ENCODE measurements around the gene CALY.

Gene CALY

DNA sequence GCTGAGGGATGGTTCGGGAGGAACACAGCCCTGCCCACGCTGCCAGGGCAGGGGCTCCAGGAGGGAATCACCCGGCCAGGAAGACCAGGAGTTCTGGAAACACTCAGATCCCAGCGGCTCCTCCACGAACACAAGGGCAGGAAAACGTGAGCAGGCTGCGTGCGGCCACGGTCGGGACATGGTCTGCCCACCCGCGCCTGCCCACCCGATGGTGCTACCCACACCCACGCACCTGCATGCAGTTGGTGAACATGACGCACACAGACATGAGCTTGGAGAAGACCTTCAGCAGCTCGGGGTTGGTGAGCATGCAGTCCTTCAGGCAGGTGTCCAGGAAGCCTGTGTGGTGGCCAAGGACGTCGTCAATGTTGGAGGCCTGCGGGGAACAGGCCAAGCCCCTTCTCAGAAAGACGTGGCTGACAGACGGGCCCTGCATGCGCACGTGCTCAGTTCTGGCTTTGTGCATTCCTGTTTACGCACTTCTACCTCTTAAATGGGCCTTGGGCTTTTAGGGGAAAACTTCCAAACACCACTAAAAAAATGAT is 53.8 kb downstream of the CALY start:
- no peak for DNase-seq

DNA sequence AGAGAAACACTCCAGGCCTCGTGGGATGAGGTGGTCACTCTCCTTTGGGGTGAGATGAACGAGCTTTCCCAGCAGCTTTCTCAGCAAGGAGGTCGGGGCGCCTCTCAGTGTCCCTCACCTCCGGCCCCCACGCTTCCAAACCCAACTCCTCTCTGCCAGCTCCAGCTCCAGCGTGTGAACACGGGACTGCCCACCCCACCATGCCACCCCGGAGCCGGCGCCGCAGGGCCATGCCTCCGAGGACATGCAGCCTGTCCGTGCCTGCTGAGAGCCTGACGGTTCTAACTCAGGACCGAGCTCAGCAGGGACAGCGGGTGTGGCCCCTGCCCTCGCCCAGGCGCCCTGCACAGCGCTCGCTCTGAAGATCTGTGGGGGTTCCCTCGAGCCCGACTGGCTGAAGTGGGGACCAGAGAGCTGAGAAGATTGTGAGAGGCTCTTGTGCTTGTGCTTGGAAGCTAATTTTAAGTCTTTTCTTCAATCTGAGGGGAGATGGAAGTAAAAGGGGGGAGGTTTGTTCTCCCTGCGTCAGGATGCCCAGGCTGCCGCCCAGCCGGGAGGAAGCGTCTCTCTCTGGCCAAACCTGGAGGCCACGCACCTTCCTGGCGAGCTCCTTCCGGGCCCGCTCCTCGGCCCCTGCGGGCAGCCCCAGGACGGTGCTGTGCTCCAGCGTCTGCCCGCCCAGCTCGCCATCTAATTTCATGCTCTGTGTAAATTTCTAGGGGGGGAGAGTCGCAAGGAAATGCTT is 54.9 kb downstream of the CALY start:
- DNase-seq = no peak

DNA sequence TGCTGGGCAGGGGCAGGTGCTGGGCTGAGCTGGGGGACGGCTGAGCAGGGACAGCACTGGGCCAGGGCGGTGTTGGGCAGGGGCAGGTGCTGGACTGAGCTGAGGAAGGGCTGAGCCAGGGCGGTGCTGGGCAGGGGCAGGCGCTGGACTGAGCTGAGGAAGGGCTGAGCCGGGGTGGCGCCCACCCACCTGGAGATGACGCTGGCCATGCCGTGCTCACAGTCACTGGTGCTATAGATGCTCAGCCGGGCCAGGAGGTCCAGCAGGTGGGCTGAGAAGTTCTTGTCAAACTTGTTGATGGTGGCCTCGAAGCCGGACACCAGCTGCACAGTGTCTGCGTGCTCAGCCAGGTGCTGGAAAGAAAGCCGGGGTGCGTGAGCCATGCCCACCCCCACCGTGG is 55.6 kb downstream of the CALY start:
- DNase-seq = no peak

DNA sequence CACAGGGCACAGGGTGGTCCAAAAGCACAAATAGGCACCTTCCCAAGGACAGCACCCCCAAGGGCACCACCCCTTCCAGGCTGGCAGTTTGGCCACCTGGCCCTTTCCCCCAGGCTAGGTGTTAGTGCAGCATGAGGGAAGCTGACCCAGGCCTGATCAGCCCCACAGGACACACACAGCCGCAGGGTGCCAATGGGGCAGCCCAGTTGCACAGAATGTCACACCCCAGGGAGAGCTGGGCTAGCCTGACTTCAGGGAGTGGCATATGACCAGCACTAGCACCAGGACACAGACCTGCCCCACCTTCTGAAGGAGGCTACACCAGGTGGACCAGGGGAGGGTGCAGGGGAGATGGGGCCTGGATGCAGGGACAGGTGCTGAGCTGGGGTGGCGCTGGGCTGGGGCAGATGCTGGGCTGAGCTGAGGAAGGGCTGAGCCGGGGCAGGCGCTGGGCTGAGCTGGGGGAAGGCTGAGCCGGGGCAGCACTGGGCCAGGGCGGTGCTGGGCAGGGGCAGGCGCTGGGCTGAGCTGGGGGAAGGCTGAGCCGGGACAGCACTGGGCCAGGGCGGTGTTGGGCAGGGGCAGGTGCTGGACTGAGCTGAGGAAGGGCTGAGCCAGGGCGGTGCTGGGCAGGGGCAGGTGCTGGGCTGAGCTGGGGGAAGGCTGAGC is 56.2 kb downstream of the CALY start:
- DNase-seq = no peak

DNA sequence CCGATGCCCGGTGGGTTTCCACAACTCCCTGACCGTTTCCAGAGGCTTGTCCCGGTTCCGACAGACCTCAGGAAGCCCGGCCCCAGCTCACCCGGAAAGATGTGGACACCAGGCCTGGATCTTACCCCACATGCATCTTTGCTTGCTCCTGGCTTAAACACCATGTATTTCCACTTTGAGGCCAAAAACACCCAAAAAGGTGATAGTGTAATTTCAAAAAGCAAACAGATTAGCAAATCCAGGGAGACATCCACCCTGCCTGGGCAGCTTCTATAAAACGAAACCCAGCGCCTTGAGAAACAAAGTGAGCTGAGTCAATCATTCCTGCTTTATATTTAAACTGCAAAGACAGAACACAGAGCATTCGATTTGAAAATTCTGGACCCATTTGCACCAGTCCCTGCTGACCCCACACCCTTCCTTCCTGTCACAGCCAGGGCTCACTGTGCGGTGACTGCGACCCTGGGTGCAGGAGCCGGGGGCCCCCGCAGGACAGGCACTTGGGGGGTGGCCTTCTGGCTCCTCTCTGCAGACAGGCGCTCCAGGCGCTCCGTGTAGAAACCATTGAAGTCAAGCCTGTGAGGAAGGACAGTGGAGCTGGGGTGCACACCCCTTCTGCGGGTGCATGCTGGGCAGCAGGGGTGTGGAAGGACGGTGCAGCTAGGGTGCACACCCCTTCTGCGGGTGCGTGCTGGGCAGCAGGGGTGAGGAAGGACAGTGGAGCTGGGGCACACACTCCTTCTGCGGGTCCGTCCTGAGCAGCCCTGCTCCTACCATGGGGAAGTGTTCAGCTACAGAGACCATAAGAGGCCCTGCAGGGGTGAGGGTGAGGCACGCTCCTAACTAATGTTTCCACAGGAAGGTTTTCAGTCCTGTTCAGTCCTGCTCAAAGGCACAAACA is 57.1 kb downstream of the CALY start:
- DNase-seq = peak; percentile 67

DNA sequence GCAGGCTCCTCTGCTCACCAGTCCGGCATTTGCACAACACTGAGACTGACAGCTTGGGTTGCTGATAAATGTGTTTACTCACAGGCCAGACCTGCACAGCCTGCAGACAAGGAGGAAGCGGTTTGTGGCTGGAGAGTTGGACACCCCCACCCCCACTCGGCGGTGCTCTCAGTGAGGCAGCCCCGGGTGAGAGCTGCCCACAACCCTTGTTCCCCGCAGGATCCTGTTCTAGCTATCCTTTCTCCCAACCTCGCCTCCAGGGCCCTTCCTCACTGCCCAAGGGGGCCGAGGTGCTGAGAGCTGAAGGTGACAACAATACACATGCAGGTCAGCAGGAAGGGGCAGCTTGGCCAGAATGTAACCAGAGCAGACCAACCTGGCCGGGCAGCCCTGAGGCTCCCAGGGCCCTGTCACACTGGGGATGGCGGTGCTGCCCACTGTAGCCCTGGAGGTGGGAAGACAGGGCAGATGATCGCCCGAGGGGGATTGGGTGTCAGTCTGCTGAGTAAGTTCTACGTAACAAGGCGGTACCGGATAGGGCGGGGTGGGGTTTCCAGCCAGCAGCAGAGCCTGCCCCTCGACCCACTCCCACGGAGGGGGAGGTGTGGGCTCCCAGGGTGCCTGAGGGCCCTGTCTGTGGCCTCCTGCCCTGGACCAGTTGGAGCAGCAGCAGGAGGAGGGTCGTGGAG is 58.0 kb downstream of the CALY start:
- DNase-seq = peak; percentile 94

DNA sequence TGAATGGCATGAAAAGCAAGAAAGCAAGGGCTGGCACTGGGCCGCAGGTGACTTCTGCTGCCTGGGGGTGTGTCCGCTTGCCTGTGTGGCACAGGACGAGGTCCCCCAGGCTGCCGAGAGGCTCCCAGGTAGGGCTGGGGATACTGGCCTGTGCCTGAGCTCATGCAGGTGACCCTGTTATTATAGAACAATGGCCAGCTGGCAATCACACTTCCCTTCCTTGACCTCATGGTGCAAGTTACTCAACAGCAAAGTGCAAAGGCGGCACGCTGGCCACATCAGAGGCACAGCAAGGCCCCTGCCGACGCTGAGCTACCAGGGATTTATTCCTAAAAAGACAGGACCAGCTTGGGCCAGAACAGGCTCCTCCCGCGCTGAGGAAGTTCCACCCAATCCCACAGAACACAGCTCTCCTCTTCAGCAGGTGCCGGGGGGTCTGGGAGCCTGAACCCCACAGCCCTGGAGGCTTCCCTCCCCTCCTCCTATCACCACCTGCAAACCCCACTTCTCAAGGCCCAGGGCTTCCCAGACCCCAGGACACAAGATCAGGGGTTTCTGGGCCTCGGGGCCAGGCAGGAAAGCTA is 58.6 kb downstream of the CALY start:
- DNase-seq = peak; percentile 39

DNA sequence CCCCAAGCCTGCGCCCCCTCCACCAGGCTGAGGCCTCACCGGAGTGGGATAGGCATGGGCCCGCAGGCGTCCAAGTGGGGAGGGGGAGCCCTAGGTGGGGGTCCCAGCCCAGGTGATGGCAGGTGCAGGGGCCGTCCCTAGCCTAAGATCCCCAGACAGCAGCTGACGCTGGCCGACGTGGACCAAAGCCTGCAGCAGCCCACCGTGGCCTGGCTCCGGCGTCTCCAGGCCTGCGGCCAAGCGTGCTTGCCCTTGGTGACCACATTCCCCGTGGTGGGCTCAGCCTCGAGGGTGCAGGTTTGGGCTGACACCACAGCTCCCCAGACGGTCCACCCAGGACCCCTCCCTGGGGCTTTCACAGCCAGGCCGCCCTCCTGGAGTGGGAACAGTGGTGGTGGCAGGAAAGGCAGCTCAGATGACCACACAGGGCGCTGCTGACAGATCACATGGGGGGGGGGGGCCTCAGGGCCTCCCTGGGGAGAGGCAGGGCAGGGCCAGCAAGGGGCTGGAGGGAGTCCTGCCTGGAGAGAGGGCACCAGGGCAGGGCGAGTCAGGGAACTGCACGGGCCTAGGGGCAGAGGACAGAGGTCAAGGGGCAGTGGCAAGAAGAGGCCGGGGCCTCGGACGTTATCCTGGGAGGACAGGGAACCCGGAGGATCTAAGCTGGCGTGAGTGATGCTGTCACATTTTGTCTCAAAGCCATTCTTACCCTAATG is 59.3 kb downstream of the CALY start:
- DNase-seq = no peak

DNA sequence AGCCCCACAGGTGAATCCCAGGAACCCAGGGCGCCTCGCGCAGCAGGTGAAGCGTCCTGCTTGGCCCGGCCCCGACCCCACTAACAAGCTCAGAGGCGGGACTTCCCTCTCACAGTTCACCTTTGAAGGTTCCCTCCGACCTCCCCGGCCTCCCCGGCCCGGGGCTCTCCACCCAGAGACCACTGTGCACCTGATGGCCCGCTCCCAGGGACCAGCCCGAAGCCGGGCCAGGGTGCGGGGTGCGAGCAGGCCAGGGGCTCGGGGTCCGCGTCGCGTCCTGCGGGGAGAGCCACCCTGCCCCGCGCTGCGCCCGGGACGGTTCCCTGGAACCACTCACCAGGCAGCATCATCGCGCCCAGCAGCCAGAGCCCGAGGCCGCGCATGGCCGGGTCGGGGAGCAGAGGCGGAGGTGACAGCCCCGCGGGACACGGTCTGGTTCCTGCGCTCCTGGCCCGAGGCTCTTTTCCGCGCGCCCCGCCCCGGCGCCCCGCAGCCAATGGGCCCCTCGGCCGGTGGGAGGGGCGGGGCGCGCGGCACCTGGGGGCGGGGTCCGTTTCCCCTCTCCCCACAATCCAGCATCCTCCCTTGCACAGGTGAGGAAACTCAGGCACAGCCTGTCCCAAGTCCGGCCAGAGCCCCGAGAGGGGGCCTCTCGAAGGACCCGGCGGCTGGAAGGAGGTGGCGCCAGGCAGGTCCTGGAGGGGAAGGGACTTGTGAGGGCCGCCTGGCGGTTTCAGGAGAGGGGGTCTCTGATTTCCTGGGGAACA is 60.1 kb downstream of the CALY start, which contains the start of gene ADAM8:
Gene ADAM8, minus strand, starts transcription at position 434 of the 767 bp plus-strand sequence. Its CDS starts 51 bp downstream, at position 383.
- DNase-seq = peak; percentile 73

DNA sequence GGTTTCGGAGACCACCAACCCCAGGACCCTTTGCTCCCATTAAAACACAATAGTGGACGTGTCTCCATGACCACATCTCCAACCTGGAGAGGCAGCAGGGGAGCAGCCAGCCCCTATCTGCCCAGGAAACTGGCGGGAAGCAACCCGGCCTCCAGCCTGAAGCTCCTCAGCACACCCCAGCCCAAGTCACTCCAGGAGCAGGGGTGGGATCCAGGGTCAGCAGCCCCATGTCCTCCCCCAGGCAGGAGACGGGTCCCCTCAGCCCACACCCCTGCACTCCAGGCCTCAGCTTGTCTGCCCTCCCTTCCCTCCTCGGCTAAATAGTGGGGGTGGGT is 60.6 kb downstream of the CALY start:
- no peak for DNase-seq

DNA sequence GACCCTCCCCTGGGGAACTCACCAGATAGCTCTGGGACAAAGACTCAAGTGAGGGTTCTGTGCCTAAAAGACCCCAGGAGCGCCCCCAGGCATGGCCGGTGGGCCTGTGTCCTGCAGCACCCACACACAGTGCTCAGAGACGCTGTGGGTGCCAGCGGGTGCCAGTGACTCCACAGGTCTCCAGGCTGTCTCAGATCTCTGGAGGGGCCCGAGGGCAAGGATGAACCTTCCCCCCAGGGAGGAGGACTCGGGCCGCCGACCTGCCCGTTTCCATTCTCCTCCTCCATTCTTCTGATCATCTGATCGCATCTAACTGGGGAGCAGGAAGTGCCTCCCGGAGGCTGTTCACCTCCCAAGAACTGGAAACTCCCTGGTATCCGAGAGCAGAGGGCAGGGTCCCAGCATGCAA is 61.0 kb downstream of the CALY start:
- peak; percentile 72 for DNase-seq

DNA sequence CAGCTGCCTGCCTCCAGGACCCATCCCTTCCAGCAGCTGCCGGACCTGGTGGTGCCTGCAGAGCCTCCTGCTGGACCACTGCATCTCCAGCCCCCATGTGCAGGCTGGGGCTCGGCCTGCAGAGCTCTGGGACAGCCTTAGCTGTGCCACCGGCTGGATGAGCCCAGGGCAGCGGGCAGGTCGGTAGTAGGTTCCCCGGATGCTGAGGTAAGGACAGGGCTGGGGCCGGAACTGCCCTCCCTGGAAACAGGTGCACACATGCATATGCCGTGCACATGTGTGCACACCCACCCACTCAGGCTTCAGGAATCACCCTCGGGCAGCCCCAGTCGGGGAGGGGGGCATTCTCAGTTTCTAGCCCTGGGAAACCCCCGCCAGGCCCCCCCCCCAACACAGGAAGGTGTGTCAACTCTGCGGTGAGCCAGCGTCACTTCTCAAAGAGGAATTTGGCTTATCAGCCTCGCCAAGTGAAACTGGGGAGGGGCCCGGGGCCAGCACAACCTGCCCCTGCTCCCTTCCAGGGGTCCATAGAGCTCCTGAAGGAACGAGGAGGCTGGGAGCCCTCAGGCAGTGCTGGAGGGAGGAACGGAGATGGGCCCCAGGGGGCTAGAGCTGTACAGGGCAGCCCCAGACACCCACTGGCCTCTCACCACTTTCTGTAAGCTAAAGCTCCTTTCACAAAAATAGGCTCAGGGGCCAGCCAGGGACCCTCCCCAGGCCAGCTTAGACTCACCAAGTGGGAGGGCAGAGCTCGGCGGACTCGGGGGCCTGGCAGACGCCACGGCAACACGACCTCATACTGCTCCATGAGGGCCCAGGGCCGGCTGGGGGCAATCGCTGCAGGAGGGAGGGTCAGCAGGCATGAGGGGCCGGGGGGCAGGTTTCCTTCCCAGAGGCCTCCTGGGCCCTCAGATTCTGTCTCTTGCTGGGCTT is 61.7 kb downstream of the CALY start:
- peak; percentile 87 for DNase-seq

All from hematopoietic multipotent progenitor cell treated with erythropoietin and hydrocortisone succinate and interleukin-3 and kit ligand, for 6 days (in vitro differentiated cells).